ENCODE results near the gene SERINC2. TPM values are rescaled to one million over a fixed set of nuclear protein-coding genes. Genes with fewer than 3 reads are reported as not detected.
"Not testable (repeated sequence)": the region's sequence is repeated elsewhere in the genome, so short reads cannot be mapped to it uniquely, and the experiment has no call there.

The SERINC2 gene
- total RNA-seq, 2 donors from 2014 or later, result 274 to 381 TPM

DNA sequence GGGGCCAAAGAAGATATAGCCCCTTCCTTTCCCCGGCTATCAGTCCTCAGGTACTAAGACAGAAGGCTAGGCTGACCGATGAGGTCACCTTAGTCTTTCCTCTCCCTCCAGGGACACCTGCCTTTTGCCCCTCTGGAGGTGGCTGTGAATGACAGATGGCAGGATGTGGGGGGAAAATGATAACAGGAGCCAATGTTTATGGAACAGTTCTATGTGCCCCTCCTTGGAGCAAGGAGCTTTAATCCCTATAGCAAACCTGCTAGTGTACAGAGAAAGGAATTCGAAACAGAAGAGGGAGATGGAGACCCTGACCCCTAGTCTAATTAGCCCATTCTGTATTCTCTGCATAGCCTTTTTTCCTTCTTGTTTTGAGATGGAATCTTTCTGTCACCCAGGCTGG is 28.1 kb downstream of the SERINC2 start:
- intact Hi-C loops (cut with DNase I, micrococcal nuclease), result no loop called here
- DNase-seq, result no peak
- no peak for ATAC-seq

DNA sequence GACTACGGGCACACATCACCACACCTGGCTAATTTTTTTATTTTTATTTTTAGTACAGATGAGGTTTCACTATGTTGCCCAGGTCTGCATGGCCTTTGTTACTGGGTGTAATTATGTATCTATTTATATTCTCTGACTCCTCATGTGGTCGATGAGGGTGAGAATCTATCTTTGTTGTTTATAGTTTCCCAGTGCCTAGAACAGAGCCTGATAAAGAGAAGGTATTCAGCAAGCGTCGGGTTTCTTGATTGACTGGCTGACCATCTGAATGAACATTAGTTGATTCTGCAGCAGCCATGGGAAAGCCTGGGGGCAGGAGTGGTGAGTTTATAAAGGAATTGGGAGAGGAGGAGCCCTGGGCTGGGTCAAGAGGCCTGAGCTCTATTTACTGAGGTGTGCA is 28.5 kb downstream of the SERINC2 start:
- intact Hi-C loops (cut with DNase I, micrococcal nuclease), result no loop called here
- ATAC-seq (peak; percentile 22), DNase-seq (no peak)

DNA sequence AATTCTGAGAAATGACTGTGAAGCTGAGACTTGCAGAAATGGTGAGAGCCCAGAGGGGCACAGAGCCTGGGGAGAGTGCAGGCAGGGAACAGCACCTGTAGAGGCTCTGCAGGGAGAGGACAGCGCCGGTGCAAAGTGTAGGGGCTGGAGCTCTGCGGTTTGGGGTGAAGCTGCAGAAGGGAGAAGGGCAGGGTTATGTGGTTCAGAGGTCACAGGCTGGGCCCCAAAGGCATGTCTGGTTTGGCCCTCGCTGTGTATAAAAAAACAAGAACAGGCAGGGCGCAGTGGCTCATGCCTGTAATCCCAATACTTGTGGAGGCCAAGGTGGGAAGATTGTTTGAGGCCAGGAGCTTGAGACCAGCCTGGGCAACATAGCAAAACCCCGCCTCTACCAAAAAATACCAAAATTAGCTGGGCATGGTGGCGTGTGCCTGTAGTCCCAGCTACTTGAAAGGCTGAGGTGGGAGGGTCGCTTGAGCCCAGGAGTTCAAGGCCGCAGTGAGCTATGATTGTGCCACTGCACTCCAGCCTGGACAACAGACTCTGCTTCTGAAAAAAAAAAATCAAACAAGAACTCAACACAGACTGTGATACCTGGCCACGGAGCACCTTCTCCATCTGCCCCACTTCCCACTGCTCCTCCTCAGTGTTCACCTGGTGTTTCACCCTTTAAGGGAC is 29.1 kb downstream of the SERINC2 start:
- DNase-seq (no peak), ATAC-seq (peak; percentile 14)
- intact Hi-C loops (cut with DNase I, micrococcal nuclease), result no loop called here

DNA sequence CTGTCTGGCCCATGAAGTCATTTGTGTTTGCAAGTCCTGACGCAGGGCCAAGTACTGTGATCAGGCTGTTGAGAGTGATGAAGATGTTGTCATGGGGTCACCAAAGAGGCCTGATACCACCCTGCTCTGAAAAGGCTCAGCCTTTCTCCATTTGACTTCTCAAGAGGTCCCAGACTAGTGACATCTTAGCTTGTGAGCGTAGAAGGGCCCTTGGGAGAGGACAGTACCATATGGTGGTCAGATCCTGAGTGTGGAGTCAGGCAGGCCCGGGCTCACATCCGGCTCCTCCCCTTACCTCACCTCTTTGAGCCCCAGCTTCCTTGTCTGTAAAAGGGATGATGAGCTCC is 29.6 kb downstream of the SERINC2 start:
- no peak for DNase-seq
- intact Hi-C loops (cut with DNase I, micrococcal nuclease), result no loop called here
- ATAC-seq, result no peak

DNA sequence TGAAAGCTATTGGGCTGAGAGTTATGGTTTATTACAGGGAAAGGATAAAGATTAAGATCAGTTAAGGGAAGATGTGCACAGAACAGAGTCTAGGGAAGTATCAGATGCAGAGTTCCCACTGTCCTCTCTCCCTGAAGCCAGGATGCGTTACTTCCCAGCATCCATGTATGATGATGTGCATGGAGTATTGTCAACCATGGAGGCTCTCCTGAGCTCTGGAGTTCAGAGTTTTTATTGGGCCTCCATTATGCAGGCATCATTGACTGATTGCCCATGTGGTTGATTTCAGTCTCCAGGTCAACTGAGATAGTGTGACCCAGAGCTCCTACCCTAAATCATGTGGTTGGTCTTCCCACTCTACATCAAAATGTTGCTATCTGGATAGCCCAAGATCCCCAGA is 30.7 kb downstream of the SERINC2 start:
- DNase-seq (no peak), ATAC-seq (no peak)

DNA sequence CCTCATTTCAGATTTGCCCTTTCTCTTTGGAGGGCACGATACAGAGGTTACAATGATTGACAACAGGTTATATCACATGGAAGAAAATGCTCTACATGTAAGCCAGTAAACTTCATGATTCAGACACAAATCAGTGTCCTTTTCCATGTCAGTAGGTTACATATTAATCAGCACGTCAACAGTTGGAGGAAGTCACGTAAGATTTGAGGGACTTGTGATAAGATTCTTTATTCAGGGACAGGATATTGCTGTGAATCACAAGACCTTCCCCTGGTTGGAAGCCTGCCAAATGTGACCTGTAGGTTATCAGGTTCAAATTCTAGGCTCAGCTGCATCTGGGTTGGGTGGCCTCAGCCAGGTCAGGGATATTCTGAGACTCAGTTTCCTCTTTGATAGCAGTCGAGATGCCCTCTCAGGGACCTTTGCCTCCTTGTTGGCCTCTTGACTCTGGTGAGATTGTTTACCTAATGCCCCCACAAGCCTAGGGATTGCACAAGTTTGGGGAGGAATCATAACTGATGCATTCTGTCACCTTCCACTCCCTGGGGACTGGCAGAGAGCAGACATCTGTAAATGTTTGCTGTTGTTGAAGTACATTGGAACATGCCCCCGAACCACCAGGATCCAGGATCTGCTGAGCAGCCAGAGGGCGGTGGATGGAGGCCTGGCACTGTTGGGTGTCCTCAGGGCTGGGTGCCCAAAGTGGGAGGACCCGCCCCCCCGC is 31.9 kb downstream of the SERINC2 start:
- intact Hi-C loops (cut with DNase I, micrococcal nuclease), result no loop called here
- ATAC-seq, result peak; percentile 85
- peak; percentile 90 to 94 for DNase-seq

More for the DNA sequence above, 30.7 kb downstream of the SERINC2 start:
- intact Hi-C loops (cut with DNase I, micrococcal nuclease), result no loop called here

DNA sequence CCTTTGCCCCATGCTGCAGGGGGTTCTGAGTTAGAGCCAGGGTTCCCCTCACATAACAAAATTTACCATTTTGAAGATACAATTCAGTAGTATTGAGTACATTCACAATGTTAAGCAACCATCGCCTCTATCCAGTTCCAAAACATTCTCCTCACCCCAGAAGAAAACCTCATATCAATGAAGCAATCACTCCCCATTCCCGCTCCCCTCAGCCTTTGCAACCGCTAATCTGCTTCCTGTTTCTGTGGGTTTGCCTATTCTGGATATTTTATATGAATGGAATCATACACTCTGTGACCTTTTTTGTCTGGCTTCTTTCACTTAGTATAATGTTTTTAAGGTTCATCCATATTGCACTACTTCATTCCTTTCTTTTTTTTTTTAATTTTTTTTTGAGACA is 32.9 kb downstream of the SERINC2 start:
- ATAC-seq (no peak), DNase-seq (no peak)
- intact Hi-C loops (cut with DNase I, micrococcal nuclease), result no loop called here

DNA sequence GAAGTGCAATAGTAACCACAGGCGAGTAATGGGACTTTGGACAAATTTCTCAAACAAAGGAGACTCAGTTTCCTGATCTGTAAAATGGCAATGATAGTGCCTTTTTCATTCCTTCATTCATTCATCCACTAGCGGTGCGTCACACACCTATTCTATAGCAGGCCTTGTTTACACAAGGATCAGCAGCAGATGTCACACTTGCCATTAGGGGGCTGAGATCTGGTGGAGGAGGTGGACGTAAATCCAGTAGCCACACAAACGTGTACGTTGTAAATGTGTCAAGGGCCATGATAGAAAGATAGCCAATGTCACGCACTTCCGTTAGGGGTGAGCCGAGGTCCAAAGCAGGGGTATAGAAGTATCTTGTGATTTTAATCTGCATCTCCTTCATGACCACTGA is 34.2 kb downstream of the SERINC2 start:
- intact Hi-C loops (cut with DNase I, micrococcal nuclease), result no loop called here
- DNase-seq, result no peak
- no peak for ATAC-seq

DNA sequence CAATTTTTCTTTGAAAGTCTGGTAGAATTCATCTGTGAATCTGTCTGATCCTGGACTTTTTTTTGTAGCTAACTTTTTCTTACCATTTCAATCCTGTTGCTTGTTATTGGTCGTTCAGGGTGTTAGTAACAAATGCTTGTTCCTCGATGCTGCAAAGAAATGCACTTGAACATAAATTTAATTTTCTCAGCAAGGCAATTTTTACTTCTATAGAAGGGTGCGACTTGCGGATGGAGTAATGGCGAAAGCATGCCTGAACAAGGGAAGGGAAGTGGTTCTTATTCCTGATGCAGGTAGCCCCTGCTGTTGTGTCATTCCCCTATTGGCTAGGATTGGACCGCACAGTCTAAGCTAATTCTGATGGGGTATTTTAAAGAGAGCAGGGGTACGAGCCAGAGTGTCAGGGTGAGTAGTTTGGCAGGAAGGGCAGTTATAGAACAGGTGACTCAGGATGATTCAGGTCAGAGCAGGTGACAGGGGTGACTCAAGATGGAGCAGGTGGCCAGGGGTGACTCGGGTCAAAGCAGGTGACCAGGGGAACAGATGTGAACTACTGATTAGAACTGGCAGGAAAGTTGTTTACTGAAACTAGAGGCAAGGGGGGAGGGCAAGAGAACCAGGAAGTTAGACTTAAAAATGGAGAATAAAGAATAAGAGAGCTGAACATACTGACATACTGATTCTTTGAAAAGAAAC is 40.5 kb downstream of the SERINC2 start:
- intact Hi-C loops (cut with DNase I, micrococcal nuclease), result no loop called here
- ATAC-seq, result no peak
- DNase-seq, result no peak

DNA sequence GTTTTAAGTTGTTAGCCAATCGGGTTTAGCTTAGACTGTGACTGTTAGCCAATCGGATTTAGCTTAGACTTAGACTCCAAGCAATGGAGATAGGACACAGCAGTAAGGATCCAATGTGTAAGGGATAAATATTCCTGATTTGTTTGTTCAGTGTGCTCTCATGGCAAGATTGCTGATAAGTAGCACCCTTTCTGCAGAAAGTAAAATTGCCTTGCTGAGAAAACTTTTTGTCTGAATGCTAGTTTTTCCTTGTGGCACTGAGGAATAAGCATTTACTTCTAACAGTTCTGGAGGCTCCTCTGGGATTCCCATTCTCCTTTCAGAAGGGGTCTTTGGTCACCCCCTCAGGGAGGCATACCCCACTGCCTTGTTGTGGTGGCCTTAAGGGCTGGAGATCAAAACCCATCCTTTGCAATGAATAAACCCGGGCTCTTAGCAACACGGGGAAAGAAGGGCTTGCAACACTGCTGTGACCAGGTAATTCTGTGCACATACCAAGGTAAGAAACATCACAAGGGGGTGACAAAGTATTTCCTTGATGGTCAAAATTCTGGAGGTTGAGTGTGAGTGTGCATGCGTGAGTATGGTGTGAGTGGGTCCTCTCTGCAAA is 45.4 kb downstream of the SERINC2 start:
- intact Hi-C loops (cut with DNase I, micrococcal nuclease), result no loop called here

DNA sequence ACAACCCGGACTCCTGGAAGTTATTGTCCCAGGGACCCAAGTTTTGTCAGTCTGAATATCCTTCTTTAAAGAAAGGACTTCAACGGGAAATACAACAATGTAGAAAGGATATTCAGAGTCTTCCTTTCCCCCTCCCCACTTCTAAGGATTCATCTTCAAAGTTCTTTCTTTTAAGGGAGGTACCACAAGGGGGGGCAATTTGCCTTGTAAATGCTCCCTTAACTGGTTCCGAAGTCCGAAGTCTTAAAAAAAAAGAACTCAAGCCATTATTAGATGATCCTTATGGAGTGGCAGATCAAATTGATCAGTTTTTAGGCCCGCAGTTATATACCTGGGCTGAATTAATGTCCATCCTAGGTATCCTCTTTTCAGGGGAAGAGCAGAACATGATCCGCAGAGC is 47.0 kb downstream of the SERINC2 start:
- ATAC-seq, result peak; percentile 64
- intact Hi-C loops (cut with DNase I, micrococcal nuclease), result no loop called here

More for the DNA sequence above, 45.4 kb downstream of the SERINC2 start:
- no peak for DNase-seq
- no peak for ATAC-seq

DNA sequence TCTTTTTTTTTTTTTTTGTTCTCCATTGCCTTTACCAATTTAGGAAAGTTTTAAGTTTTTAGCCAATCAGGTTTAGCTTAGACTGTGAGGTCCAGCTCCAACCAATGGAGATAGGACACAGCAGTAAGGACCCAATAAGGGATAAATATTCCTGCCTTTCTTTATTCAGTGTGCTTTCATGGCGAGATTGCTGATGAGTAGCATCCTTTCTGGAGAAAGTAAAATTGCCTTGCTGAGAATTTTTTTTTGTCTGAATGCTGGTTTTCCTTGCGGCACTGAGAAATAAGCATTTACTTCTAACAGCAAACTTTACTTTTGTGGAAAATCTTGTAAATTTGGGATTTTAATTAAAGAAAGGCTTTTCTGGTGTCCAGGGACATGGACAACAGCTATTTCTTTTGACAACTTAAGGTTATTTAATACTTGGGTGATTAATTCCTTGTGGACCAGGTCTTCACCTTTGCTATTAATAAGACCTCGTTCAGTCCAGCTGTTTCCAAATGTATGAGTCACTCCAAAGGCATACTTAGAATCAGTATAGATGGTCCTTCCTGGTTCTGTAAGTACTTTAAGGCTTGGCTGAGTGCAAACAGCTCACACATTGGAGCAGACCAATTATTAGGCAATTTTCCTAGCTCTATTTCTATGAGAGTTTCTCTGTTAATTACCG is 54.1 kb downstream of the SERINC2 start:
- no peak for DNase-seq
- intact Hi-C loops (cut with DNase I, micrococcal nuclease), result no loop called here
- no peak for ATAC-seq

More for the DNA sequence above, 47.0 kb downstream of the SERINC2 start:
- DNase-seq, result no peak

DNA sequence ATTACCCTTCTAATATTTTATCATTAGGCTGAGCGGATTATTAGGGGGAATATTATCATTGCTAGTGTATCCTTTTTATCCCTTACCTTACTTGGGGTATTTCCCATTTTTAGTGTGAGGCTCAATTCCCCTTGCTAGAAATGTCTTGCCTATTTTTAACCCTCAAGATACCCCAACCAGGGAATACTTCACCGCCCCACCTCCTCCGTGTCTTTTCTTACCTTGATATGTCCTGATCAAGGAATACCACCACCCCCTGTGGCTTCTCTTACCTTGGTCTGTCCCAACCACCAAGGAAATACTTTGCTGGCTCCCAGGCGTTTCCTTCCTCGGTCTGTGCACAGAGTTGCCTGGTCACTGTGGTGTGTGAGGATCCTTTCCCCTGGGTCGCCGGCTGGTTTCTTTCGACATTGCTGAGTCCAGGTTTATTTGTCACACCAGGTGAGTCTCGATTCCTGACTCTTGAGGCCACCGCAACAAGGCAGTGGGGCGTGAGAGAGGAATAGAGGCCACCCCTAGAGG is 57.8 kb downstream of the SERINC2 start:
- peak; percentile 5 for ATAC-seq
- intact Hi-C loops (cut with DNase I, micrococcal nuclease), result no loop called here
- no peak for DNase-seq

DNA sequence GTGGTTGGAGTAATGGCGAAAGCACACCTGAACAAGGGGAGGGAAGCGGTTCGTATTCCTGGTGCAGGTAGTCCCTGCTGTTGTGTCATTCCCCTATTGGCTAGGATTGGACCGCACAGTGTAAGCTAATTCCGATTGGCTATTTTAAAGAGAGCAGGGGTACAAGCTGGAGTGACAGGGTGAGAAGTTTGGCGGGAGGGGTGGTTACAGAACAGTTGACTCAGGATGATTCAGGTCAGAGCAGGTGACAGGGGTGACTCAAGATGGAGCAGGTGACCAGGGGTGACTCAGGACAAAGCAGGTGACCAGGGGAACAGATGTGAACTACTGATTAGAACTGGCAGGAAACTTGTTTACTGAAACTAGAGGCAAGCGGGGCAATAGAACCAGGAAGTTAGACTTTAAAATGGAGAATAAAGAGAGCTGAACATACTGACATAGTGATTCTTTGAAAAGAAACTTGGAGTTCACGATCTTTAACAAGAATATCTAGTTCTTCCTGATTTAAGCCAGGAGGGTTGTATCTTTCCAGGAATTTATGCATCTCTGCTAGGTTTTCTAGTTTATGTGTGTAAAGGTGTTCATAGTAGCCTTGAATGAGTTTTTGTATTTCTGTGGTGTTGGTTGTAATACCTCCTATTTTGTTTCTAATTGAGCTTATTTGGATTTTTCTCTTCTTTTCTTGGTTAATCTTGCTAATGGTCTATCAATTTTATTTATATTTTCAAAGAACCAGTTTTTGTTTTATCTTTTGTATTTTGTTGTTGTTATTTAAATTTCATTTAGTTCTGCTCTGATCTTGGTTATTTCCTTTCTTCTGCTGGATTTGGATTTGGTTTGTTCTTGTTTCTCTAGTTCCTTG is 58.7 kb downstream of the SERINC2 start:
- intact Hi-C loops (cut with DNase I, micrococcal nuclease), result not testable (repeated sequence)
- peak; percentile 49 to 87 for DNase-seq
- ATAC-seq, result peak; percentile 86

DNA sequence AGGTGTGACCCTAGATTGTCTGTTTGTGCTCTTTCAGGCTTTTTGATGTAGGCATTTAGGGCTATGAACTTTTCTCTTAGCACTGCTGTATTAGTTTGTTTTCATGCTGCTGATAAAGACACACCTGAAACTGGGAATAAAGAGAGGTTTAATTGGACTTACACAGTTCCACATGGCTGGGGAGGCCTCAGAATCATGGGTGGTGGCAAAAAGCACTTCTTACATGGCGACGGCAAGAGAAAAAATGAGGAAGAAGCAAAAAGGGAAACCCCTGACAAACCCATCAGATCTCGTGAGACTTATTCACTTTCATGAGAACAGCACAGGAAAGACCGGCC is 59.3 kb downstream of the SERINC2 start:
- DNase-seq; intact Hi-C loops (cut with DNase I, micrococcal nuclease): not testable (repeated sequence)
- peak; percentile 67 for ATAC-seq

DNA sequence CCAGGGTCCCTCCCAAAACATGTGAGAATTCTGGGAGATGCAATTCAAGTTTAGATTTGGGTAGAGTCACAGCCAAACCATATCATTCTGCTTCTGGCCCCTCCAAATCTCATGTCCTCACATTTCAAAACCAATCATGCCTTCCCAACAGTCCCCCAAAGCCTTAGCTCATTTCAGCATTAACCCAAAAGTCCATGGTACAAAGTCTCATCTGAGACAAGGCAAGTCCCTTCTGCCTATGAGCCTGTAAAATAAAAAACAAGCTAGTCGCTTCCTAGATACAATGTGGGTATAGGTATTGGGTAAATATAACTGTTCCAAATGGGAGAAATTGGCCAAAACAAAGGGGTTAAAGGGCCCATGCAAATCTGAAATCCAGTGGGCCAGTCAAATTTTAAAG is 59.7 kb downstream of the SERINC2 start:
- ATAC-seq, result peak; percentile 25
- intact Hi-C loops (cut with DNase I, micrococcal nuclease); DNase-seq: not testable (repeated sequence)

DNA sequence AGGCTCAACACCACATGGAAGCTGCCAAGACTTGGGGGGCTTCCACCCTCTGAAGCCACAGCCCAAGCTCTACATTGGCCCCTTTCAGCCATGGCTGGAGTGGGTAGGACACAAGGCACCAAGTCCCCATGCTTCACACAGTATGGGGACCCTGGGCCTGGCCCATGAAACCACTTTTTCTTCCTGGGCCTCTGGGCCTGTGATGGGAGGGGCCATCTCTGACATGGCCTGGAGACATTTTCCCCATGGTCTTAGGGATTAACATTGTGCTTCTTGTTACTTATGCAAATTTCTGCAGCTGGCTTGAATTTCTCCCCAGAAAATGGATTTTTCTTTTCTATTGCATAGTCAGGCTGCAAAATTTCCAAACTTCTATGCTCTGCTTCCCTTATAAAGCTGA is 60.5 kb downstream of the SERINC2 start:
- DNase-seq; ATAC-seq; intact Hi-C loops (cut with DNase I, micrococcal nuclease): not testable (repeated sequence)

DNA sequence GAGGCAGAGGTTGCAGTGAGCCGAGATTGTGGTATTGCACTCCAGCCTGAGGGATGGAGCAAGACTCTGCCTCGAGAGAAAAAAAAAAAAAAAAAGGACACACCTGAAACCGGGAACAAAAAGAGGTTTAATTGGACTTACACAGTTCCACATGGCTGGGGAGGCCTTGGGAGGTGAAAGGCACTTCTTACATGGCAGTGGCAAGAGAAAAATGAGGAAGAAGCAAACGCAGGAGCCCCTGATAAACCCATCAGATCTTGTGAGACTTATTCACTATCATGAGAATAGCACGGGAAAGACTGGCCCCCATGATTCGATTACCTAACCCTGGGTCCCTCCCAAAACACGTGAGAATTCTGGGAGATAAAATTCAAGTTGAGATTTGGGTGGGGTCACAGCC is 61.6 kb downstream of the SERINC2 start:
- intact Hi-C loops (cut with DNase I, micrococcal nuclease); ATAC-seq; DNase-seq: not testable (repeated sequence)
